Measurements from ENCODE around the gene MLST8. TPM values are rescaled to one million over a fixed set of nuclear protein-coding genes. Genes with fewer than 3 reads are reported as not detected.

The MLST8 gene
- total and polyA plus RNA-seq, 4 experiments from 2014 or later, result 27.4 to 34.7 (median 29.6) TPM

DNA sequence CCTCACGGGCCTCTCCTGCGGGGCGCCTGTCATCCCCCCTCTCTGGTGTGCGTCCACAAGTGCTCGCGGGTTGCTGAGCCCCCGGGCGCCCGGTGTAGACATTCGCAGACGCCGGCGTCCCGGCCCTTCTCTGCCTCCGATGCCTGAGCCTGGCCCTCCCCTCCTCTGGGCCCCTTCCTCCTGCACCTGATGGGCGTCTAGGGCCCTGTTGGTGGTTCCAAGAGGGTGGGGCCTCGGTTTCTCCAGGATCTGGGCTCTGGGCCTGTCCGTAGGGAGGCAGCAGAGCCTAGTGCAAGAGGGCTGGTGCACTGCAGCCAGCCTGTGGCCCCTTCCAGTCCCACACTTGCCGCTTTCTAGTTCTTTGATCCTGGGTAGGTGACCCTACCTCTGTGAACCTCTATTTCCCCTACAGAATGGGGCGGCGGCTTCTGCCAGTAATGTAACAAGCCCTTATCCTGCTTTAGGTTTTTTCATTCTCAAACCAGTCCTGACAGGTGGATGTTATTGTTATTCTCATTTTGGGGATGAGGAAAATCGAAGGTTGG lies 18.8 kb downstream of the MLST8 start:
- no peaks in the 10 kb centered on the region for H3K27me3 Mint-ChIP-seq
- peak overlapping the region in 6 of 7 donors; percentile 68 to 85 (median 80) for H3K27ac Mint-ChIP-seq
- H3K4me1 Mint-ChIP-seq, result peaks cover 7 to 27% (median 19%) of the 10 kb centered on the region in 4 donors
- Histone ChIP-seq H3K9me3 (ENCODE audit: control insufficient read depth in 1 of 2, low read length in 2 of 2) (no peaks in the 10 kb centered on the region), H3K27ac (ENCODE audit: low read depth, low read length) (peak overlapping the region; percentile 90), H3K4me1 (ENCODE audit: insufficient read depth, low read length) (peaks cover 14% of the 10 kb centered on the region), H3K4me3 (ENCODE audit: low read length in 2 of 2) (peak overlapping the region; percentile 81 to 84), H3K36me3 (ENCODE audit: insufficient read depth, low read length) (peaks cover 12% of the 10 kb centered on the region), H3K27me3 (ENCODE audit: insufficient read depth, low read length) (no peaks in the 10 kb centered on the region)
- no peaks in the 10 kb centered on the region for H3K9me3 Mint-ChIP-seq
- ChIA-PET CTCF (ENCODE audit: partially characterized antibody) (no interaction called here), POLR2A (ENCODE audit: partially characterized antibody) (interaction anchor here (1.0 to 3.7 kb wide), 6 partner anchors 9 to 518 kb away, joined by 3 to 22 read pairs (median 8); partner anchors contain the start of genes ECI1, MAPK8IP3, MLST8 and NHERF2)
- H3K4me3 Mint-ChIP-seq, result peak overlapping the region; percentile 77 to 91 (median 82)
- DNase-seq, result peak in 1 of 5 donors; percentile 42
- intact Hi-C loops (cut with micrococcal nuclease), result loop anchor here (1.0 kb wide), 5 partner anchors 9 to 69 kb away; partner anchors contain the start of genes ECI1, MLST8, RNPS1 and TRAF7
- H3K36me3 Mint-ChIP-seq, result peaks cover 4 to 10% of the 10 kb centered on the region in 2 donors

DNA sequence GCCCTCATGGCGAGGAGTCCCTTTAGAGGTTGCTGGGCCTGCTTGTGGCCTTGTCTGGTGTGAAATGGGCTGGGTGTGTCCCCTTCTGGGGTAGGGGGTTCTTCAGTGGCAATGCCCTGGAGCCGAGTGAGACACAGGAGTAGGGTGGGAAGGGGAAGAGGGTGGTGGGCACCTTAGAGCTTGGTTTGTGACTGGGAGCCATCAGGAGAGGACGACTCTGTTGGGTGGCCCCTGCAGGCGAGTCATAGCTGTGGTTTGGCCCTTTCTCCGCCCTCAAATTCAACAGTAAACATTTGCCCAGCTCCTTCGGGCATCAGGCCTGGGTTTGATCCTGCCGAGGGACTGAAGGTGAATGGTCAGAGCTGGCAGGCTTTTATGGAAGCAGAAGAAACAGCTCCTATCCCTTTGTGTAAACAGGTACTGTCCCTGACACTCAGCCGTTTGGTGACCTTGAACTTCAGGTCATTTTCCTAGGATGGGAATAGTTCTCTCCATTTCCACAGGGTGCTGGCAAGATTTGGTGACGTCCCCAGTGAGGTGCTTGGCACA lies 21.1 kb downstream of the MLST8 start:
- H3K27me3 Mint-ChIP-seq, result peaks cover 0 to 1% of the 10 kb centered on the region in 2 donors
- no peak overlapping the region for H3K27ac ChIP-seq (ENCODE audit: low read depth, low read length)
- intact Hi-C loops (cut with micrococcal nuclease), result no loop called here
- H3K9me3 ChIP-seq (ENCODE audit: control insufficient read depth in 1 of 2, low read length in 2 of 2), result no peaks in the 10 kb centered on the region
- no peaks in the 10 kb centered on the region for H3K27me3 ChIP-seq (ENCODE audit: insufficient read depth, low read length)
- peaks cover 7 to 27% (median 19%) of the 10 kb centered on the region in 4 donors for H3K4me1 Mint-ChIP-seq
- H3K4me3 Mint-ChIP-seq, result peak overlapping the region in 2 of 8 donors; percentile 36 to 59
- peaks cover 9 to 20% of the 10 kb centered on the region in 2 donors for H3K36me3 Mint-ChIP-seq
- H3K4me3 ChIP-seq (ENCODE audit: low read length in 2 of 2), result no peak overlapping the region
- peaks cover 14% of the 10 kb centered on the region for H3K4me1 ChIP-seq (ENCODE audit: insufficient read depth, low read length)
- CTCF ChIA-PET (ENCODE audit: partially characterized antibody), result no interaction called here
- no peaks in the 10 kb centered on the region for H3K9me3 Mint-ChIP-seq
- DNase-seq, result no peak
- H3K27ac Mint-ChIP-seq, result peak overlapping the region in 1 of 7 donors; percentile 11
- POLR2A ChIA-PET (ENCODE audit: partially characterized antibody), result interaction anchor here (1.5 to 1.6 kb wide), 2 partner anchors 12 to 262 kb away, joined by 3 to 4 read pairs; partner anchors contain the start of genes PGP and RPS2
- peaks cover 27% of the 10 kb centered on the region for H3K36me3 ChIP-seq (ENCODE audit: insufficient read depth, low read length)

GRCh38 chr16:2226918-2227317 lies 21.7 kb downstream of the MLST8 start:
- POLR2A ChIA-PET (ENCODE audit: partially characterized antibody), result interaction anchor here (1.5 to 1.6 kb wide), 2 partner anchors 12 to 262 kb away, joined by 3 to 4 read pairs; partner anchors contain the start of genes PGP and RPS2

GRCh38 chr16:2228161-2228824 lies 23.0 kb downstream of the MLST8 start:
- ChIA-PET POLR2A (ENCODE audit: partially characterized antibody) (interaction anchor here (1.1 kb wide), 1 partner anchor 23 kb away, joined by 4 read pairs; the partner anchor contains the start of gene MLST8), CTCF (ENCODE audit: partially characterized antibody) (no interaction called here)
- peaks cover 0 to 1% of the 10 kb centered on the region in 2 donors for H3K27me3 Mint-ChIP-seq
- no peak for DNase-seq
- no peak overlapping the region for H3K27ac ChIP-seq (ENCODE audit: low read depth, low read length)
- H3K27me3 ChIP-seq (ENCODE audit: insufficient read depth, low read length), result no peaks in the 10 kb centered on the region
- H3K9me3 ChIP-seq (ENCODE audit: control insufficient read depth in 1 of 2, low read length in 2 of 2), result no peaks in the 10 kb centered on the region
- peaks cover 14% of the 10 kb centered on the region for H3K4me1 ChIP-seq (ENCODE audit: insufficient read depth, low read length)
- H3K4me3 ChIP-seq (ENCODE audit: low read length in 2 of 2), result no peak overlapping the region
- peaks cover 9 to 26% of the 10 kb centered on the region in 2 donors for H3K36me3 Mint-ChIP-seq
- H3K9me3 Mint-ChIP-seq, result no peaks in the 10 kb centered on the region
- no peak overlapping the region for H3K27ac Mint-ChIP-seq
- peaks cover 6 to 23% (median 15%) of the 10 kb centered on the region in 4 donors for H3K4me1 Mint-ChIP-seq
- peaks cover 41% of the 10 kb centered on the region for H3K36me3 ChIP-seq (ENCODE audit: insufficient read depth, low read length)
- H3K4me3 Mint-ChIP-seq, result no peak overlapping the region
- intact Hi-C loops (cut with micrococcal nuclease), result no loop called here

More at GRCh38 chr16:2226918-2227317, 21.7 kb downstream of the MLST8 start:
- intact Hi-C loops (cut with micrococcal nuclease), result no loop called here
- peaks cover 7 to 27% (median 19%) of the 10 kb centered on the region in 4 donors for H3K4me1 Mint-ChIP-seq
- Histone ChIP-seq H3K9me3 (ENCODE audit: control insufficient read depth in 1 of 2, low read length in 2 of 2) (no peaks in the 10 kb centered on the region), H3K4me1 (ENCODE audit: insufficient read depth, low read length) (peaks cover 14% of the 10 kb centered on the region), H3K27ac (ENCODE audit: low read depth, low read length) (no peak overlapping the region), H3K36me3 (ENCODE audit: insufficient read depth, low read length) (peaks cover 33% of the 10 kb centered on the region), H3K27me3 (ENCODE audit: insufficient read depth, low read length) (no peaks in the 10 kb centered on the region), H3K4me3 (ENCODE audit: low read length in 2 of 2) (no peak overlapping the region)
- H3K27me3 Mint-ChIP-seq, result peaks cover 0 to 1% of the 10 kb centered on the region in 2 donors
- no peak for DNase-seq
- H3K36me3 Mint-ChIP-seq, result peaks cover 9 to 23% of the 10 kb centered on the region in 2 donors
- no peaks in the 10 kb centered on the region for H3K9me3 Mint-ChIP-seq
- peak overlapping the region in 1 of 7 donors; percentile 11 for H3K27ac Mint-ChIP-seq
- CTCF ChIA-PET (ENCODE audit: partially characterized antibody), result no interaction called here
- H3K4me3 Mint-ChIP-seq, result peak overlapping the region in 1 of 8 donors; percentile 27

GRCh38 chr16:2229091-2229490 lies 23.8 kb downstream of the MLST8 start:
- Histone ChIP-seq H3K4me3 (ENCODE audit: low read length in 2 of 2) (no peak overlapping the region), H3K27ac (ENCODE audit: low read depth, low read length) (no peak overlapping the region), H3K36me3 (ENCODE audit: insufficient read depth, low read length) (peaks cover 44% of the 10 kb centered on the region), H3K9me3 (ENCODE audit: control insufficient read depth in 1 of 2, low read length in 2 of 2) (no peaks in the 10 kb centered on the region), H3K4me1 (ENCODE audit: insufficient read depth, low read length) (peaks cover 12% of the 10 kb centered on the region), H3K27me3 (ENCODE audit: insufficient read depth, low read length) (no peaks in the 10 kb centered on the region)
- Mint-ChIP-seq H3K27ac (no peak overlapping the region), H3K27me3 (peaks cover 0 to 1% of the 10 kb centered on the region in 2 donors), H3K4me3 (no peak overlapping the region), H3K9me3 (no peaks in the 10 kb centered on the region), H3K4me1 (peaks cover 4 to 20% (median 11%) of the 10 kb centered on the region in 4 donors), H3K36me3 (peaks cover 9 to 24% of the 10 kb centered on the region in 2 donors)
- no peak for DNase-seq
- ChIA-PET CTCF (ENCODE audit: partially characterized antibody) (no interaction called here), POLR2A (ENCODE audit: partially characterized antibody) (interaction anchor here (1.1 kb wide), 1 partner anchor 24 kb away, joined by 4 read pairs; the partner anchor contains the start of gene MLST8)
- intact Hi-C loops (cut with micrococcal nuclease), result no loop called here

GRCh38 chr16:2229632-2230250 lies 24.5 kb downstream of the MLST8 start:
- no peak overlapping the region for H3K27ac Mint-ChIP-seq
- H3K9me3 Mint-ChIP-seq, result no peaks in the 10 kb centered on the region

More at GRCh38 chr16:2229632-2230250, 24.5 kb downstream of the MLST8 start:
- H3K4me3 ChIP-seq (ENCODE audit: low read length in 2 of 2), result no peak overlapping the region
- Mint-ChIP-seq H3K4me1 (peaks cover 3 to 14% (median 7%) of the 10 kb centered on the region in 4 donors), H3K4me3 (no peak overlapping the region), H3K27me3 (peaks cover 0 to 1% of the 10 kb centered on the region in 2 donors), H3K36me3 (peaks cover 9 to 27% of the 10 kb centered on the region in 2 donors)
- no peaks in the 10 kb centered on the region for H3K9me3 ChIP-seq (ENCODE audit: control insufficient read depth in 1 of 2, low read length in 2 of 2)
- ChIA-PET POLR2A (ENCODE audit: partially characterized antibody) (no interaction called here), CTCF (ENCODE audit: partially characterized antibody) (no interaction called here)
- peaks cover 5% of the 10 kb centered on the region for H3K4me1 ChIP-seq (ENCODE audit: insufficient read depth, low read length)
- intact Hi-C loops (cut with micrococcal nuclease), result no loop called here
- no peak for DNase-seq
- peaks cover 46% of the 10 kb centered on the region for H3K36me3 ChIP-seq (ENCODE audit: insufficient read depth, low read length)
- no peaks in the 10 kb centered on the region for H3K27me3 ChIP-seq (ENCODE audit: insufficient read depth, low read length)
- H3K27ac ChIP-seq (ENCODE audit: low read depth, low read length), result no peak overlapping the region
